HG03378 (cell line): ENCODE results near the gene IRX3.

Experiments used
- ATAC-seq: cut with Tn5 transposase; IDR thresholded peaks from one replicate; pipeline ENCODE4 v1.9.1; 2021; ENCODE audit warnings: mild to moderate bottlenecking, moderate library complexity; ENCODE audit not compliant: unreplicated experiment

IRX3 gene

GRCh38 chr16:54291656-54292487 lies 5.3 kb upstream of the IRX3 start:
- ATAC-seq, result no peak

GRCh38 chr16:54290833-54291655 lies 4.5 kb upstream of the IRX3 start:
- ATAC-seq, result no peak

GRCh38 chr16:54289945-54290832 lies 3.6 kb upstream of the IRX3 start:
- ATAC-seq, result no peak

GRCh38 chr16:54289242-54289944 lies 2.8 kb upstream of the IRX3 start:
- ATAC-seq, result no peak

- ATAC-seq, result no peak
These were observed 2.3 kb upstream of the IRX3 start for GRCh38 chr16:54288835-54289241.

- ATAC-seq, result no peak
These were observed 1.6 kb upstream of the IRX3 start for GRCh38 chr16:54288030-54288834.

GRCh38 chr16:54287131-54288029 lies 793 bp upstream of the IRX3 start:
- ATAC-seq, result no peak

GRCh38 chr16:54286090-54286365 lies 559 bp downstream of the IRX3 start:
- no peak for ATAC-seq

- ATAC-seq, result no peak
These were observed 1.0 kb downstream of the IRX3 start for GRCh38 chr16:54285414-54286089.

GRCh38 chr16:54284931-54285413 lies 1.6 kb downstream of the IRX3 start:
- ATAC-seq, result no peak

- ATAC-seq, result no peak
These were observed 2.2 kb downstream of the IRX3 start for GRCh38 chr16:54284319-54284930.

- ATAC-seq, result no peak
These were observed 2.8 kb downstream of the IRX3 start for GRCh38 chr16:54283725-54284318.

GRCh38 chr16:54282928-54283724 lies 3.5 kb downstream of the IRX3 start:
- no peak for ATAC-seq

GRCh38 chr16:54282202-54282927 lies 4.2 kb downstream of the IRX3 start:
- no peak for ATAC-seq

GRCh38 chr16:54281535-54282201 lies 4.9 kb downstream of the IRX3 start:
- ATAC-seq, result no peak
